UCSD-AML1 (cell line): Measurements from ENCODE around the gene SAMD11.

Experiments
- DNase-seq: peaks from one replicate; lab custom pipeline; 2025; ENCODE audit not compliant: unreplicated experiment; lab: John Stamatoyannopoulos, UW

Gene SAMD11

DNA sequence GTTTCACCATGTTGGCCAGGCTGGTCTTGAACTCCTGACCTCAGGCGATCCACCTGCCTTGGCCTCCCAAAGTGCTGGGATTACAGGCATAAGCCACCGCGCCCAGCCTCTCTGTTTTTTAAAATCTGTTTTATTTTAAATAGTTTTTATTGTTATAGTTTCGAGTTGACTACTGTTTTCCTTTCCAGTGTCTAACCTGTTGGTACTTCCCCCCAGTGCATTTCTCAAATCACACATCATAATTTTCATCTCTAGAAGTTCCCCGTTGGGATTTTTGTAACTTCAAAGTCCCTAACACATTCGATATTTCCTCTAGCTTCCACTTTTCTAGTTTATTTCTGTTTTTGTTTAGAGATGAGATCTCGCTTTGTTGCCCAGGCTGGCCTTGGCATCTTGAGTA, 68.6 kb downstream of the SAMD11 start:
- no peak for DNase-seq

- DNase-seq: no peak
Observed at GRCh38 chr1:993379-993995, 69.8 kb downstream of the SAMD11 start.
